ENCODE data around the gene SUSD2. TPM values are rescaled to one million over a fixed set of nuclear protein-coding genes. Genes with fewer than 3 reads are reported as not detected.
A peak's percentile ranks its signal among the peaks of the same experiment; 100 is the strongest.

Gene SUSD2
- total RNA-seq, 3 donors from 2014 or later = 1.3 to 3.9 (median 3.3) TPM

GRCh38 chr22:24147666-24148065 lies 33.6 kb upstream of the SUSD2 start:
- Histone ChIP-seq H3K4me1 (ENCODE audit: low read depth) (peaks cover 41% of the 10 kb centered on the region), H3K36me3 (ENCODE audit: low read depth) (no peaks in the 10 kb centered on the region), H3K4me3 (no peak overlapping the region), H3K9me3 (no peaks in the 10 kb centered on the region)
- ATAC-seq (no peak), DNase-seq (no peak)
- intact Hi-C loops (cut with DNase I, micrococcal nuclease) = no loop called here
- no peak for TF ChIP-seq CTCF (IDR thresholded peaks at IDR 0.05)

GRCh38 chr22:24148266-24149197 lies 32.8 kb upstream of the SUSD2 start:
- TF ChIP-seq CTCF (IDR thresholded peaks at IDR 0.05) = no peak
- intact Hi-C loops (cut with DNase I, micrococcal nuclease) = no loop called here
- Histone ChIP-seq H3K4me3 (no peak overlapping the region), H3K4me1 (ENCODE audit: low read depth) (peaks cover 41% of the 10 kb centered on the region), H3K36me3 (ENCODE audit: low read depth) (no peaks in the 10 kb centered on the region), H3K9me3 (no peaks in the 10 kb centered on the region)
- ATAC-seq (peak; percentile 6), DNase-seq (peak in 1 of 3 donors; percentile 30)

- Histone ChIP-seq H3K36me3 (ENCODE audit: low read depth) (no peaks in the 10 kb centered on the region), H3K4me3 (no peak overlapping the region), H3K9me3 (no peaks in the 10 kb centered on the region), H3K4me1 (ENCODE audit: low read depth) (peaks cover 41% of the 10 kb centered on the region)
- TF ChIP-seq CTCF (IDR thresholded peaks at IDR 0.05) = no peak
- no peak for ATAC-seq
- DNase-seq = no peak
- intact Hi-C loops (cut with DNase I, micrococcal nuclease) = no loop called here
These were observed 32.1 kb upstream of the SUSD2 start for GRCh38 chr22:24149198-24149590.

GRCh38 chr22:24153353-24153752 lies 27.9 kb upstream of the SUSD2 start:
- Histone ChIP-seq H3K4me1 (ENCODE audit: low read depth) (peaks cover 22% of the 10 kb centered on the region), H3K9me3 (no peaks in the 10 kb centered on the region), H3K4me3 (no peak overlapping the region), H3K36me3 (ENCODE audit: low read depth) (no peaks in the 10 kb centered on the region)
- TF ChIP-seq CTCF (IDR thresholded peaks at IDR 0.05) = no peak
- intact Hi-C loops (cut with DNase I, micrococcal nuclease) = no loop called here
- DNase-seq (peak in 1 of 3 donors; percentile 33), ATAC-seq (no peak)

GRCh38 chr22:24153959-24154358 lies 27.3 kb upstream of the SUSD2 start:
- no peak for TF ChIP-seq CTCF (IDR thresholded peaks at IDR 0.05)
- intact Hi-C loops (cut with DNase I, micrococcal nuclease) = no loop called here
- Histone ChIP-seq H3K9me3 (no peaks in the 10 kb centered on the region), H3K4me3 (no peak overlapping the region), H3K4me1 (ENCODE audit: low read depth) (peaks cover 18% of the 10 kb centered on the region), H3K36me3 (ENCODE audit: low read depth) (no peaks in the 10 kb centered on the region)
- no peak for ATAC-seq
- DNase-seq = no peak
